GM19035 (cell line): ENCODE measurements around the gene OLFML1.
"Not testable (repeated sequence)": the region's sequence is repeated elsewhere in the genome, so short reads cannot be mapped to it uniquely, and the experiment has no call there.

Experiments used
- ATAC-seq: cut with Tn5 transposase; IDR thresholded peaks from one replicate; pipeline ENCODE4 v1.9.1; 2021; ENCODE audit not compliant: unreplicated experiment

Gene OLFML1

DNA sequence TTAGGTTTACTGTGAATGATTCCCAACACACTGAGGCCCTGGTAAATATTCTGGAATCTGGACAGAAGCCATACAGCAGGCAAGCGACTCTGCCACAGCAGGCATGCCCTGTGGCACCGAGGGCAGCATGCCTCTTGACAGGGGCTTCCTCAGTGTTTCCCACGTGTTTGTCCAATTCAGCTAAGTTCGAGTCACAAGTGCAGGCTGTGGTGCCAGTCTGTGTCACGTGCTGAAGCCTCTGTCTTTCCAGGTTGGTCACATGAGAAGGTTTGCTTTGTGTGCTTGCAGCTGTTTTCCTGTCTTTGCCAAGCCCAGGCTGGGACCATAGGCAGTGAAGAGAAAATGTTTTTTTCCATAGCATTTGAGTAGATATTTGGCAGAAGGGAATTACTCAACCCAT lies 26.1 kb downstream of the OLFML1 start:
- ATAC-seq = no peak

DNA sequence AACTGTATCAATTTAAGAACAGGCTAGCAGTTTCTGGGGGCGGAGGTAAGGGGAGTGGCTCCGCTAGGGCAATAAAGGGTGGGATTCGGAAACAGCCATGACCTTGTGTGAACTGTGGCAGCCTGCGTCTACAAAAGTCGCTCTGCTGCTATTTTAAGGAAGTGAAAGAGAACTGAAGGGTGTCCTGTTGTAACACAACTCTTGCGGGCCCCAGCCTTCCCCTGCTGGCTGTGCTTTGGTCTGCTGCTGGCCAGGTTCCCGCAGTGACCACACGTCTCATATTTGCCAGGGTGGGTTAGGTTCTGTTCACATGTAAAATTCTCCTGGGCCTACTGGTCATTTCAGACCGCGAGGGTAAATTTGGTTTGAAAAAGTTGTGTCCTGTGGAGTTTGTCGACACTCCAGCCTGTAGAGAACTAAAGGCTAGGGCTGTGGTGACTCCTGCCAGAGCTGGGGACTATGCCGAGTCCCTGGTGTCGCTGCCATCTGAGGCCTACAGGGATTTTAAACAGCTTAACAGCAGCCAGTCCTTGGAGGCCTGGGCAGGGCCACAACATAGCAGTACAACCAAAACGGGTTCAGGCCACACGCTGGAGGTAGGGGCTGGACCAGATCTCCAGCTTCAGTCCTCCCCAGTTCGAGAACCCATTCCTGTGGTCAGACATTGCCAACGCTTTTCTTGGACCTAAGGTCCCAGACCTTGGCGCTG lies 27.4 kb downstream of the OLFML1 start:
- peak; percentile 65 for ATAC-seq

DNA sequence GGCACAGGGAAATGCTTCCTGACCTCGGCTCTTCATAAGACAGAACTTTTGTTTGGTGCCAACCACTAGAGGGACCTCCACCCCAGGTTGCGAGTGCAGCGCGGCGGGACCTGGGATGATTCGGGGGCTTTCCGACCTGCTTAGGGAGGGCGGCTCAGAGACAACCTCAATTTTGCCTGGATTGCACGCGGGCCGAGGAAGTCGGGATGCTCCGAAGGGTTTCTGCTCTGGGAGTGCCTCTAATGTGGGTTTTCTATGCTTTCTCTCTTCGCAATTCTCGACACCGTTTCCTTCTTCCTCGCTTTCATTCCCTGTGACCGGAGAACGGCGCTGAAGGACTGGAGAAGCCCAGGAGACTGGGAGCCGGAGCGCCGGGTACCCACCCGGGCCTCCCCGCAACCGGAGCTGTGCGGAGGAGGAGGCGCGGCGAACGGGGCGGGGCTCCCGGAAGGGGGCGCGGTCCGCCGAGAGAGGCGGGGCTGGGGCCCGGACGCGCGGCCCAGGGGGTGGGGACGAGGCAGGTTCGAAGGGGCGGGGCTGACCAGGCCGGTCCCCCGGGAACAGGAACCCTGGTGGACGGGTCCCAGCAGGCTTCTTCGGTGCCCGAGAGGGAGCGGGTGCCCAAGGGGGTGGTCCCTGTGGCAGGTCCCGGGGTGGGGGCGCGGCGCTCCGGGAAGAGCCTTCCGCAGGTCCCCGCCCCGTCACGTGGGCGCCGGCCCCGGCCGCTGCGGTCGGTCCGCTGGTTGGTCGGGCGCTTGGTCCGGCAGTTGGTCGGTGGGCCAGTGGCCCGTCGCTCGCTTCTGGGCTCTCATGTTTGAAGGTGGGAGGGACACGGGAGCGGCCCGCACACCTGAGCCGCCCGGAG lies 28.2 kb downstream of the OLFML1 start, which contains the start of gene PPFIBP2:
Gene PPFIBP2, plus strand, starts transcription at position 766 of the 865 bp plus-strand sequence. CDS start 35,477 bp downstream, outside the sequence.
- ATAC-seq = peak; percentile 77

DNA sequence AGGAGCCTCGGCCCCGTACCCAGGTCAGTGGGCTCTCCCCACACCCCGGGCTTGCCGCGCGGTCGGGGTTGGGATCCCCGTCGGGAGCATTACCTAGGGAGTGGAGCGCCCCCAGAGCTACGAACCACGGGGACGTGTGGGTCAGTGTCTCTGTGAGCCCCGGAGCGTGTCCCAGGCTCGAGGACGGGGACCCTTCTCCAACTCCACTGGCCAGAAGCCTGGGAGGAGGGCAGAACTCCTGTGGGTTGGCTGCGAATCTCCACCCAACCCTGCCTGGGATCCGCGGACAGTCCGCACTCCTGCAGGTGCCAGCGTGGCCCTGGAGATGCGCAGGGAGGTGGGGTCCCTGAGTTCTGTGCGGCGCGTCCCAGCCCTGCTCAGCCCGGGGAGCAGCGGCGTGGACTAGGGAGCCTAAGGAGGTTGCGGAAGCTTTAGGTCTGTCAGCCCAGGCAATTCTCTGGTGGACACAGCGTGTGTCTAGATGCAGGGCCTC lies 28.8 kb downstream of the OLFML1 start:
- peak; percentile 10 for ATAC-seq

DNA sequence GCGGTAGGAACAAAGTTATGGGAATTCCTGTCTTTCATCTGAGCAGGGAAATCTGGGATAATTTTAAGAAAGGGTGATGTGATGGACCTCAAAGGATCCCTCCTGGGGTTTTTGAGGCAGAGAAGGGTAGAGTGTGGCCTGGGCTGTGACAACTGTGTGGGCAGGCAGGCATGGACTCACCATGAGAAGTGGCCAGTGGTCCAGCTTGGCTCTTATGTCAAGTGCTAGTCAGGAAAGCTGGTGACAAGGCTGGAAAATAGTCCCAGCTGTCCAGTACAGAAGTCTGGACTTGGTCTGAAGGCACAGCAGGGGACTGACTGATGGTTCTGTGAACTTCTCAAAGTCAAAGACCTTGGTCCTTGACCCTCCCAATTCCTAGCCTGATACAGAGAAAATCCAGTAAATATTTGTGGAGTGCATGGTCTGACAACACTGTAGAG lies 30.2 kb downstream of the OLFML1 start:
- ATAC-seq = no peak

DNA sequence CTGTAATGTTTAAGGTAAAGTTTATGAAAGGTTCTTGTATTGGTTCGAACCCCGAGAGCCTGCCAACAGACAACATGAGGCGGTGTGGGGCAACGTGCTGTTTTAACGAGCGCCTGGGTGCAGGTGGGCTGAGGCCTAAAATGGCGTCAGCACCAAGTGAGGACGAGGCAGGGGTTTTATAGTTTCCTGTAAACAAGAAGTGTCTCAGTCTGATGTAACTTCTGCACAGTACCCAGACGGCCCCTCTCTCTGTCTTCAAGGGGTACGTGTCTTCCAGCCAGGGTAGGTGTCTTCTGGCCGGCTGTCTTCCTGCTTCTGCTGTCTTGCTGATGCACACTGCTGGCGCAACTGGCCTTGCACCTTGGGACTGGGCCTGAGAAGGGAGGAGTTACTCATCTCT lies 31.2 kb downstream of the OLFML1 start:
- ATAC-seq = no peak

DNA sequence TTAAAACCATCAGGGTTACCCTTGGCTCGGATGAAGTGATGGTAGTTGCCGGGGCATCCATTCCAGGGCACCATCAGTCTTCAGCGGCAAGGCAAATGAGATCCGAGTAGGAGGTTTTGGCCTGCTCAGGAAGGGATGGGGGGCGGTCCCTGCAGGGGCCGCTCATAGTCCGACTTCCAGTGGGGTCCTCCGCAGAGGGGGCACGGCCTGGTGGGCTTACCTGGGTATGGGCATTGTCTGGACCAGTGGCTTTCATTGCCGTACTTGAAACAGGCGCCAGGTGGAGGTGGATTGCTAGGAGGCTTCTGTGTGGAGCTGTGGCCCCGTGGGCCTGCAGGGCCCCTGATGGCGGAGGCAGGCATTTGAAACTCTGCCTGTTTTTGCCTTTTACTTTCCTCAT lies 32.4 kb downstream of the OLFML1 start:
- ATAC-seq = not testable (repeated sequence)

DNA sequence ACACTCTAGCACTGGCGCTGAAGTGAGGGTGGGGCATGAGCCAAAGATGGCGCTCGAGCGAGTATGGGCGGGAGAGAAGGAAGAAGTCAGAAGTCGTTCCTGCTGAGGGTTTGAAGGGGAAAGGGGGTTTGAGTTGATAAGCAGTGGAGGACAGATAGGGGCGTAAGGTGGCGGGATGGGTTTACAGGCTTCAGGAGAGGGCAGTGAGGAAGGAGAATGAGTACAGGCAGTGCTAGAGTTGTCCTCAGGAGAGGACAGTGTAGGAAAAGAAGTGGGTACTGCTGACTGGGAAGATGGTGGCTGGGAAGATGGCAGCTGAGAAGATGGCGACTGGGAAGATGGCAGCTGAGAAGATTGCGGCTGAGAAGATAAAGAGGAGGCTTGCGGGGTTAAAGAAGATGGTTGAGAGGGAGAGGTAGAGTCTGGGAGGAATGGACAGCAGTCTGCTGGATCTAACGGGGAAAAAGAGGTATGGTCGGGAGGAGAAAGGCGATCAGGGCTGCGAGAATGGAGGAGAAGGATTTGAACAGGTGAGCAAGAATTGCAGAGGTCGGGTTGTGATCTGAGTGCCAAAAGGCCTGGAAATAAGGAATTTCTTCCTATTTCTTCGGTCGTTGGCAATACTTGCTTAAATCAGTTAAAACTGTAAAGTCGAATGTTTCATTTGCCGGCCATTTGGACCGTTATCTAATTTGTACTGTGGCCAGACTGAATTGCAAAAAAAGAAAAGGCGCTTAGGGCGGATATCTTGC lies 33.7 kb downstream of the OLFML1 start:
- ATAC-seq = no peak

DNA sequence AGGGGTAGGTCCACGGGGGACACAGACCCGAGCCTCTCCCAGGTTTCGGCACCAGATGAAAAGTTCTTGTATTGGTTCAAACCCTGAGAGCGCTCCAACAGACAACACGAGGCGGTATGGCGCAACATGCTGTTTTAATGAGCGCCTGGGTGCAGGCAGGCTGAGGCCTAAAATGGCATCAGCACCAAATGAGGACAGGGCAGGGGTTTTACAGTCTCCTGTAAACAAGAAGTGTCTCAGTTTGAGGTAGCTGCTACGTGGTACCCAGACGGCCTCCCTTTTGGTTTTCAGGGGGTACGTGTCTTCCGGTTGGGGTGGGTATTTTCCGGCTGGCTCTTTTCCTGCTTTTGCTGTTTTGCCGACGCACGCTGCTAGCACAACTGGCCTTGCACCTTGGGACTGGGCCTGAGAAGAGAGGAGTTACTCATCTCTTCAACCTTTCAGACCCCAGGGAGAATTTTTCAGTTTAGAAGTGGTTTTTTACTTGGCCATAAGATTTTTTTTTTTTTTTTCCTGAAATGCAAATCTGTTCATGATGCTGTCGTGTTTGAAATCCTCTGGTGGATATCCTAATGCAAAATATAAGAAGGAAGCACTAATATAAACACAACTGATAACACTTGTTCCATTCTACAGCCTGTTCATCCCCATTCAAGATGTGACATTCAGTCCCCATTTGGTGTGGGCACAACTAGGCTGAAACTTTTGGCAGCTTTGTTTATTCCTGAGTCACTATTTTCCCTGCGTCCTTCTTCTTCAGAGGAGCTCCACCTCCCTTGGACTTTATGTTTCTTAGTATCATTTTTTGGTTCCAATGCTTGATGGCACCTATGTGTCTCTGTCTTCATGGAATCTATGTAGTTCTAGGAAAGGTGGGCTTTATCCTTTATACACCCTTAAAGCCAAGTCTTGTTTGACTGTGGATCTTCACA lies 35.0 kb downstream of the OLFML1 start:
- ATAC-seq = peak; percentile 61

DNA sequence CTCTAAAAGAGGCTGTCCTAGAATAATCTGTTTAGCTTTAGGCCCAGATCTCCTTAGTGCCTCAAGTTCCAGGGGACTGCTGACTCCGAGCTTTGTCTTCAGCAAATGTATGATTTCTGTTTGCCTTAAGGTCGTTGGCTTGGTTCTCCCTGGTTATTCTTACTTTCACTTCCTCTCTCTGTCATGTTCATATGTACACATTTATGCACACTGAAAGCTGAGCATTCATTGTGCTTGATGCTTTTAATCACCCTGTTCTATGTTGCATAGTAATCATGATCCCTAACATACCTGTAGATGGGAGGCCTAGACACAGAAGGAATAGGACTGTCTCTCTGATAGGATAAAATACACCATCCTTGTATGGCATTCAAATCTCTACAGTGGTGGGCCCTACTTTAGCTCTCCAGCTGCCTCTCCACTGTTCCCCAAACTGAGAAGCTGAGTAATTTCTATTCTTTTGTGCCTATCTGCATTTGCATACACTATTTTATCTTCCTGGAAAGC lies 35.7 kb downstream of the OLFML1 start:
- peak; percentile 83 for ATAC-seq

DNA sequence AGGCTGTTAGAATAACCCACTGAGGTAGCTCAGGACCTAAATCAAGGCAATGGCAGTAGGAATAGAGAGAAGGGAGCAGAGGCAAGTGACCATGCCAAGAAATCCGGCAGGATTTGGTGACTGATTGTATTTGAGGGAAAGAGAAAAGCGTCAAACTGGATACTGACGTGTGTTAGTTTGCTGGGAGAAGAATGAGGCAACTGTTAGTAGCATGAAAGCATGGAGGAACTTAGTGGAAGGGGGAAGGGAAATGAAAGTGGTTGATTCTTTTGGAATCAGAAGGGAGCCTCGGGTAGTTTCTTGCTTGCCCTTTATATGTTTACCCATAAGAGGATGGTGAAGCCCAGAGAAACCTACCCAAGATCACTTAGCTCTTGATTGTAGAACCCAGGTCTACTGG lies 36.8 kb downstream of the OLFML1 start:
- ATAC-seq = no peak

DNA sequence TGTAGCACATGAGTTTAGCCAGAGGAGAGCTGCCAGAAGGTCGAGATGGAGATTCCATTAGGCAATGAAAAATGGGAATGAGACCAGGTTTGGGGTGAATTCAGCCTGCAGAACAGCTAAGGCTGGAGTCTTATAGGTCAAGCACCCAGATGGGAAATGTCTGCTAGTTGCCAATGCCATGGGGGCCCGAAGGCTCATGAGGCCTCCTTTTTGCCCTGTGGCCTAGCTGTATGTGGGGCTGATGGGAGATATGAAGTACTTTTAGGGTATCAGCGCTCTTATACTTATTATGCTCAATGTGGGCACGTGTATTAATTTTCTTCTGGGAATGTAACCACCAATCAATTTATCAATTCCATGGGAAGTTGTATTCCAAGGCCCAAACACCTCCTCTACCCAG lies 37.2 kb downstream of the OLFML1 start:
- no peak for ATAC-seq

DNA sequence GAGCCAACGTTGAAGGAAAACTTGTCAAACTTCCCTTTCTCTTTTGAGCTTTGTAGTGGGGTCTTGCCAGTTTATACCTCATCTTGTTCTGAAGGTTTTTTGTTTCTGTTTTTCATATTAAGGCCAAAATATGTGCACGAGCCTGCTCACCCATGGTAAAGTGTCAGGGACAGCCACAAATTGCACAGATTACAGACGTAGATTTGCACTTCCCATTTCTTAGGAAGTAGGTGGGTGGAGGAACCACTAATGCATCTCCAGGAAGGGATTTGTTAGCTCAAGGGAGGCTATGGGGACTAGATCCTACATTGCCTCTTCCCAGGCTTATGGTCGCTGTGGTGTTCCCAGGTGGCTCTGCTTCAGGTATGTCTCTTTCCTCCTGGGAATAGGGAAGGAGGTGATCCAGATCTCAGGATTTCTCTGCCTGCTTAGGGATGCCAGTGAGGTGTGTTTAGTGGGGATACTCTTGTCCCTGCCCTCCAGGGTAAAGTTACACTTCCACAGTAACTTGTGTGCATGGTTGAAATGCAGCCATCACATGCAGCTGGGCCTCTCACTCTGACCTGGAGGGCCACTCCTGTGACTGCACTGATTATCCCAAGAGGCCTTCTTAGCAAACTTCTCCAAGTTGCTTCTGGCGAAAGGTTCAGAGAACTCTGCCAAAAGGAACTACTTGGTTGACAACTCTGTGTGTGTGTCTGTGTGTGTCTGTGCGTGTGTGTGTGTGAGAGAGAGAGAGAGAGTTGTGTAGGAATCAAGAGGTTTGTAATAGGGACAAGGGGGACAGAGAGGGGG lies 38.3 kb downstream of the OLFML1 start:
- no peak for ATAC-seq

DNA sequence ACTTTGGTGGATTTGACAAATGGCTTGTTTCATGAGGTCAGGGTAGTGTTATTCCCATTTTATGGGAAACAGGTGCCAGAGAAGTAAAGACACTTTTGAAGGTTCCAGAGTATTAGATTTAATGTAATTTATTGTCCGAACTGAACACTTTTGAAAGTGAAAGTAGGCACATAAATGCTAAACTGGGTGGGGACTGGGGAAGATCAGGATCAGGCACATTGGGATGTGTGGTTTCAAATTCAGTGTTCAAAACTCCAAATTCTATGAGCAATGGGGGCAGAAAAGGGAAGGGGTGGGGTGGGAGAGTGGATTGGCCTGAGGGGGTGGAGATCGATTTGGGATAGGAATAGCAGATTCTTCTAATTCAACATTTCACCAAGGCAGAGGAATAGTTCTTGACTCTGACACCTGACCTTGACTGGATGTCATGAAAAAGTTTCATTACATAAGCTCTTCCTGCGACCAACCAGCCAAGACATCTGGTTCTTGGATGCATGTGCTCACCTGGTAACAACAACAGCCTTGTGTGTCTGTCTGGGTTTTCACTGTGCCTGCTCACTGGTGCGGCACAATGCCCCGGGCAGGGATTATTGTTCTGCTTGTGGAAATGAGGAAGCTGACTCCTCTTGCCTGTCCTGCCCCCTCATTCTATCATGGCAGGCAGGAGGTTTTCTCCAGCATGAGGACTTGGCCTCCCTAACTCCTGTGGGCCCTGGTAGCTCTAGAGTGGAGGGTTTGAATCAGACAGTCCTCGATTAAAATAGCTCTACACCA lies 39.3 kb downstream of the OLFML1 start:
- ATAC-seq = no peak

DNA sequence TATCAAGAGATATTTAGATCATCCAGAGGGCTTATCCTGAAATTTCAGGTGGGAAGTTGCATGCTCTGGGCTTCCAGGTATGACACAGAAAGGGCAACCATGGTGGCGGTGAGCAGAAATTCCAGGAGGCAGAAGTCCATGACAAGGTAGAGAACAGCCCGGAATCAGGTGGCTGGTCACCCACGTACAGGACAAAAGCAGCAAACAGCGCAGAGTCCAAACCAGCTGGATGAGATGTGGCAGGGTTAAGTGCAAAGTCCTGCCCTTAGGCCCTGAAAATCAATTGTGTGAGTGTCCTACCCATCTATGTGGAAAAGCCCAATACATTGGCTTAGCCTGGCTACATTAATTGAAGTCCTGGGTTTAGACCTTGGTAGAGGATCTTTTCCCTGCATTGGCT lies 40.1 kb downstream of the OLFML1 start:
- no peak for ATAC-seq

DNA sequence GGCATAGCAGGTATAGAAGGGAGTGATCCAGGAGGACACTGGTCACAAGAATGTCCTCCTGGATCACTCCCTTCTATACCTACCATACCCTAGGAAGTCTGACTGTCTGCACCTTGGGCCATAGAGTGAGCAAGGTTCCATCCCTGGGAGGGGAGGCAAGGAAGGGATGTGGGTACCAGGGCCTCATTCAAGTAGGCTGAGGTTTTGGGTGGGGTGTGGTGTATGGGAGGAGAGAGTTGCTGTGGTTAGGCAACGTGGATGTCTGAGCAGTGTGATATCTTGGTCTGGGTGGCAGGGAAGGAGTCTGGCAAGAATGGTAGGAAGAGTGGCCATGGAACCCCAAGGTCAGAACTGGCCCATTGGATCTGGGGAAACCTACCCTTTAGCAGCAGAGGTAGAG lies 41.7 kb downstream of the OLFML1 start:
- no peak for ATAC-seq

DNA sequence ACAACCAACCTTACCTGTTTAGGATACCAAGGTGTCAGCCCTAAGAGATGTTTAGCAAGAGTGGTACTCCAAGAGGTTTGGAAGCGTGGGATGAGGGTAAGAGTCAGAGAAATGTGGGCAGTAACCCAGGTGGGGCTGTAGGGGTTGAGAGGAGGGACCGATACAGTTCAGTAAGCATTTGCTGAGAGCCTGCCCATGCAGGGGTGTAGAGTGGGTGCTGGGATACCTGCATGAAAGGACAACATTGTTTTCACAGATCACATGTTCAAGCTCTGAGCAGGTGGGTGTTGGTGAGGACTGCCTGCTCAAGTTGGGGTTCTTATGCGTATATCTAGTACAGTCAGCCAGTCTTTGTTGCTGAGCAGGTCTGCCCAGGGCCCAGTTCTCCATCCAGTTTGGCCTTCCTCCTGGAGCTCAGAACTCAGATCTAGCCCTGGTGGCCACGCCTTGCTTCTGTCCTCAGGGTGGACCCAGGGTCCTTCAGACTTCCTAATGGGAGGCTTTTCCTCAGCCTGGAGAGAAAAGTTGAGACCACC lies 43.3 kb downstream of the OLFML1 start:
- ATAC-seq = no peak

DNA sequence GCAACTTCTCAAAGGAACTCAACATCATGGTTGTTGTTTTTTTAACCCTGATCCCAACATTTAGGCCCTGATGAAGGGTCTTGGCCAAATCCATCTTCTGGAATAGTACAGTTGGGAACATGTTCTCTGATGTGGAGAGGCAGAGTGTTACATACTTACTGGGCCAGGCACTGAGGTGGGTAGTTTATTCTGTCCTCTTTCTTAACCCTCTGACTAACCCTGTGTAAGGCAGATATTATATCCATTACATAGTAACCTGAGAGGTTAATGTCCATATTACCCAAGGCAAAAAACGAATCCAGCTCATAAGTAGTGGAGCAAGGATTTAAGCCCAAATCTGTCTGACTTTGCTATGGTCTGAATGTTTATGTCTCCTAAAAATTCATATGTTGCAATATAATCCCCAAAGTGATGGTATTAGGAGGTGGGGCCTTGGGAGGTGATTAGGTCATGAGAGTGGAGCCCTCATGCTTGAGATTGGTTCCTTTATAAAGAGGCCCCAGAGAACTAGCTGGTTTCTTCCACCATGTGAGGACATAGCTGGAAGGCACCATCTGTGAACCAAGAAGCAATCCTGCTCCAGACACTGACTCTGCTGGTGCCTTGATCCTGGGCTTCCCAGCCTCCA lies 44.8 kb downstream of the OLFML1 start:
- ATAC-seq = no peak
